AG09319 (cell line): ENCODE data around the gene SHROOM3.

Source experiments
- DNase-seq: peaks from one replicate; pipeline ENCODE4 v3.0.0-alpha.2; 2010; ENCODE audit warnings: low read depth; ENCODE audit errors: extremely low read depth
- CTCF ChIP-seq: IDR thresholded peaks from 2 replicates; pipeline ENCODE4 v1.5.1; 2011; ENCODE audit warnings: low read depth, mild to moderate bottlenecking, inconsistent platforms, low read length, moderate library complexity

SHROOM3 gene

GRCh38 chr4:76486588-76487276 lies 51.7 kb downstream of the SHROOM3 start:
- DNase-seq = no peak
- TF ChIP-seq CTCF = no peak

GRCh38 chr4:76487621-76488020 lies 52.6 kb downstream of the SHROOM3 start:
- DNase-seq = no peak
- no peak for TF ChIP-seq CTCF

- TF ChIP-seq CTCF = no peak
- DNase-seq = no peak
Observed at GRCh38 chr4:76488455-76488854, 53.4 kb downstream of the SHROOM3 start.

GRCh38 chr4:76488888-76489685 lies 54.1 kb downstream of the SHROOM3 start:
- DNase-seq = no peak

GRCh38 chr4:76489686-76490161 lies 54.7 kb downstream of the SHROOM3 start:
- DNase-seq = no peak
- TF ChIP-seq CTCF = no peak

More at GRCh38 chr4:76488888-76489685, 54.1 kb downstream of the SHROOM3 start:
- TF ChIP-seq CTCF = no peak

- DNase-seq = no peak
- no peak for TF ChIP-seq CTCF
Observed at GRCh38 chr4:76492055-76492454, 57.0 kb downstream of the SHROOM3 start.

GRCh38 chr4:76494243-76494642 lies 59.2 kb downstream of the SHROOM3 start:
- TF ChIP-seq CTCF = no peak
- no peak for DNase-seq
